ENCODE results near the gene TOMM6.

The TOMM6 gene

GRCh38 chr6:41787219-41787917 is at the start of gene TOMM6:
Gene TOMM6 (plus strand): TSS chr6:41787694. CDS start chr6:41787698, 4 bp downstream.
- H3K4me3 ChIP-seq (ENCODE audit: low read length) = peak within 1 kb of the TSS; percentile 99
- TF ChIP-seq, protein P1, sequence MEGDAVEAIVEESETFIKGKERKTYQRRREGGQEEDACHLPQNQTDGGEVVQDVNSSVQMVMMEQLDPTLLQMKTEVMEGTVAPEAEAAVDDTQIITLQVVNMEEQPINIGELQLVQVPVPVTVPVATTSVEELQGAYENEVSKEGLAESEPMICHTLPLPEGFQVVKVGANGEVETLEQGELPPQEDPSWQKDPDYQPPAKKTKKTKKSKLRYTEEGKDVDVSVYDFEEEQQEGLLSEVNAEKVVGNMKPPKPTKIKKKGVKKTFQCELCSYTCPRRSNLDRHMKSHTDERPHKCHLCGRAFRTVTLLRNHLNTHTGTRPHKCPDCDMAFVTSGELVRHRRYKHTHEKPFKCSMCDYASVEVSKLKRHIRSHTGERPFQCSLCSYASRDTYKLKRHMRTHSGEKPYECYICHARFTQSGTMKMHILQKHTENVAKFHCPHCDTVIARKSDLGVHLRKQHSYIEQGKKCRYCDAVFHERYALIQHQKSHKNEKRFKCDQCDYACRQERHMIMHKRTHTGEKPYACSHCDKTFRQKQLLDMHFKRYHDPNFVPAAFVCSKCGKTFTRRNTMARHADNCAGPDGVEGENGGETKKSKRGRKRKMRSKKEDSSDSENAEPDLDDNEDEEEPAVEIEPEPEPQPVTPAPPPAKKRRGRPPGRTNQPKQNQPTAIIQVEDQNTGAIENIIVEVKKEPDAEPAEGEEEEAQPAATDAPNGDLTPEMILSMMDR (conservative IDR thresholded peaks at IDR 0.05; ENCODE audit: low read length) = peak; percentile 65
- DNase-seq (ENCODE audit: low read depth) = peak; percentile 93

- DNase-seq (ENCODE audit: low read depth) = no peak
- no peak overlapping the region for H3K4me3 ChIP-seq (ENCODE audit: low read length)
- TF ChIP-seq, protein P1 (conservative IDR thresholded peaks at IDR 0.05; ENCODE audit: low read length) = no peak
Measured at GRCh38 chr6:41739041-41739440, 48.5 kb upstream of the TOMM6 start.

- DNase-seq (ENCODE audit: low read depth) = no peak
- TF ChIP-seq, protein P1 (conservative IDR thresholded peaks at IDR 0.05; ENCODE audit: low read length) = no peak
- H3K4me3 ChIP-seq (ENCODE audit: low read length) = no peak overlapping the region
Measured at GRCh38 chr6:41740366-41741162, 46.9 kb upstream of the TOMM6 start.

DNA sequence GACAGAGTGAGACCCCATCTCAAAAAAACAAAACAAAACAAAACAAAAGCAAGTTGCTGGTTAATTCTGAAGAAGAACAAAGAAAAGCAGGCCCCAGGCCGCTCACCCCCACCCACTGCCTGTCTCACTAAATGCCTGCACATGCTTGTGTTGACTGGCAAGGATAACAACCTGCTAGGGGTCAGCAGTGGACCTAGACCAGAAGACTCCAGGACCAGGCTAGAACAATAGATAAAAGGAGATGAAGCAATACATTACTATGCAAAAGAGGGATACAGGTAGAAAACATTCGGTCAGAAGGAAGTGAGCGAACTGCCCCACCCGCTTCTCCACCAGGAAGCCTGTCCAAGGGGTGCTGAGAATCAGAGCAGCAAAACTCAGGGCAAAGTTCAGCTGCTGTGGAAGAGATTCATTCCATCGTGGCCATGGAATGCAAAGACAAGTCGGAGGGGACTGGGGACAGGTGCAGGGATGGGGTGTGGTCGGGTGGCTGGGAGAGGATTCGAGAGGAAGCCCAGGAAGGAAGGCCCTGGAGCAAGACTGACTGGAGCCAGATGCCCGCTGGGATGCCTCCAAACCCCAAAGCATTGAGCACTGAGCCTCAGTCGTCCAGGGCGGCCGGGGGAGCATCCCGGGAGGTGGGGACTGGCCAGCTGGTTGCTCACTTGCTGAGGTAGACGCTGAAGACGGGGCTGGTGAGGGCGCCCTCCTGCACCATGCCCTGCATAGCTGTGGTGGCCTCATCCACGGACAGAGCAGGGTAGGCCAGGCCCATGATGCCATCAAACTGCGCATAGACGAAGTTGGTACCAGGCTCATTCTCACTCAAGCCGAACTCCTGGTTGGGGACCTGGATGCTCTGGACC is 45.6 kb upstream of the TOMM6 start:
- TF ChIP-seq, protein P1 (conservative IDR thresholded peaks at IDR 0.05; ENCODE audit: low read length) = no peak
- no peak overlapping the region for H3K4me3 ChIP-seq (ENCODE audit: low read length)
- DNase-seq (ENCODE audit: low read depth) = no peak

DNA sequence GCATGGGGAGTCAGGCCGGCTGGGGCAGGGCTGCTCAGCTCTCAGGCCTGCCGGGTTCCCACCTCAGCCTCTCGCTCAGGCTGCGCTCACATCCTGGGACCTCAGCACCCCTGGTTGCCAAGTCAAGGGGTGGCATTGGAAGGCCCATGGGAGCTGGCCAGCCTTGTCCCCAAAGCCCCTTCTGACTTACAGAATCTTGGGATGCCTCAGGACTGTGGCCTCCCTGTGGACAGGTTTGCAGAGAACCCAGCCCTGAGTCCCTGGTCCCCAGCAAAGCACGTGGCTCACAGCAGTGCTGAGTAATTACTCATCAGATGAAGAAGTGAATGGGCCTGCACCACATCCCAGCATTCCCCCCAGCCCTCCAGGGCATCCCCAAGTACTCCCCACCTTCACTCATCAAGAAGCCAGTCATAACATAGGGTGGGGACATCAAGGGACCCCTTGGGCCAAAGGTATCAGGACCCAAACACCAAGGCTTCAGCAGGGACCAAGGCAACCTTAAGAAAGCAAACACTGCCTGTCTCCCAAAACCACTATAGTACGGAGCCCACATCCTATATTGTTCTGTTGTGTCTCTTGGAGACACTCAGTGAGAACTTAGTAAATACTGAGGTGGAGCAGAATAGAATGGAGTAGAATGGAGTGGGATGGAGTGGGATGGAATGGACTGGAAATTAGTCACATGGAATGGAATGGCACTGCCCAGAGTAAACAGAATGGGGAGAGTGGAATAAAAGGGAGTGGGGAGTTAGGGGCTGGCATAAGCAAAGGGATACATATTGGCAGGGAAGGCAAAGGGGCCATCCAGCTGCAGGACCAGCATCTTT is 43.9 kb upstream of the TOMM6 start:
- TF ChIP-seq, protein P1 (conservative IDR thresholded peaks at IDR 0.05; ENCODE audit: low read length) = no peak
- DNase-seq (ENCODE audit: low read depth) = no peak
- no peak overlapping the region for H3K4me3 ChIP-seq (ENCODE audit: low read length)

GRCh38 chr6:41744236-41744787 is 43.2 kb upstream of the TOMM6 start:
- DNase-seq (ENCODE audit: low read depth) = no peak
- TF ChIP-seq, protein P1 (conservative IDR thresholded peaks at IDR 0.05; ENCODE audit: low read length) = no peak
- no peak overlapping the region for H3K4me3 ChIP-seq (ENCODE audit: low read length)
